Epithelial cell of proximal tubule (primary cell): ENCODE measurements around the gene NECTIN4. TPM values are rescaled to one million over a fixed set of nuclear protein-coding genes. Genes with fewer than 3 reads are reported as not detected.
"Not testable (repeated sequence)": the region's sequence is repeated elsewhere in the genome, so short reads cannot be mapped to it uniquely, and the experiment has no call there.

Experiments
- DNase-seq: peaks from one replicate; pipeline ENCODE4 v3.0.0-alpha.2; 2011; ENCODE audit warnings: low read depth
- H3K4me3 ChIP-seq: 2 replicates; pipeline ENCODE4 v1.5.1; 2011; ENCODE audit warnings: low read depth, mild to moderate bottlenecking, low read length
- CTCF ChIP-seq: conservative IDR thresholded peaks from 2 replicates; pipeline ENCODE4 v1.5.1; 2012; ENCODE audit warnings: low read depth, mild to moderate bottlenecking, low read length
- total RNA-seq: library from RNA; depleted of rRNA; stranded (reverse); fragments of >200 nt; gene quantifications from 2 replicates; pipeline ENCODE4 v1.2.3, GENCODE V29; 2015

The NECTIN4 gene
- total RNA-seq, 1 donor from 2014 or later = 6.1 TPM

- no peak for DNase-seq
- H3K4me3 ChIP-seq = peak within 1 kb of the TSS; percentile 97
- TF ChIP-seq CTCF = peak; percentile 12
Measured at GRCh38 chr1:161038523-161039153, 50.7 kb downstream of the NECTIN4 start, which contains the start of gene TSTD1. Gene TSTD1 (minus strand): TSS chr1:161038964. CDS start chr1:161038889, 75 bp downstream.

- peak overlapping the region; percentile 97 for H3K4me3 ChIP-seq
- no peak for DNase-seq
- TF ChIP-seq CTCF = no peak
Measured at GRCh38 chr1:161037661-161038522, 51.5 kb downstream of the NECTIN4 start.

DNA sequence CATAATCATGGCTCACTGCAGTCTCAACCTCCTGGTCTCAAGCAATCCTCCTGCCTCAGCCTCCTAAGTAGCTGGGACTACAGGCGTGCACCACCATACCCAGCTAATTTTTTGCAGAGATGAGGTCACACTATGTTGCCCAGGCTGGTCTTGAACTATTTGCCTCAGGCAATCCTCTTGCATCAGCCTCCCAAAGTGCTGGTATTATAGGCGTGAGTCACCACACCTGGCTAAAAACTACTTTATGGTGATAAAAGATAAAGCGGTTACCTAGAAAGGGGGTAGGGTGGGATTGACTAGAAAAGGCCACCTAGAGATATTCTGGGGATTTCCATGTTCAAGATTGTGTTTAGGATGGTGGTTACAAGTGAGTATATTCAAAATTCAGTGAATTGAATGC is 55.6 kb downstream of the NECTIN4 start:
- TF ChIP-seq CTCF = no peak
- no peak overlapping the region for H3K4me3 ChIP-seq
- no peak for DNase-seq

DNA sequence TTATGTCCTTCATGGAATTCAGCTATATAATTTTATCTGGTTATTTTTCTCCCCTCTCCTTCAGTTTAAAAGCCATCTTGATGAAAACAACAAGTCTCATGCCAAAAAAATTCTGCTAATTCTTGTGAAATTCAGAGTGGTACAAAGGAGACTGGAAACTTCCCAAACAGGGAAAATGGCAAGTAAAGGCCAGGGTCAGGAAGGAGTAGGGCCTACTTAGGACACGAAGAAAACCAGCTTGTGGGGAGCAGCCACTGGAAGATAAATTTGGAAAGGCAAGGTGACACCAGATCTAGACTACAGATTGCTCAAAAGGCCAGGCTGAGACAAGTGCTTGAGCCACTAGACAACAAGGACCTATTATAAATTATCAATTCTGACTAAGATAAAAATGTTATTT is 56.9 kb downstream of the NECTIN4 start:
- TF ChIP-seq CTCF = no peak
- no peak overlapping the region for H3K4me3 ChIP-seq
- no peak for DNase-seq

GRCh38 chr1:161031874-161032273 is 57.5 kb downstream of the NECTIN4 start:
- TF ChIP-seq CTCF = no peak
- no peak for DNase-seq
- no peak overlapping the region for H3K4me3 ChIP-seq

GRCh38 chr1:161029466-161029865 is 59.9 kb downstream of the NECTIN4 start:
- DNase-seq, H3K4me3 ChIP-seq: not testable (repeated sequence)

DNA sequence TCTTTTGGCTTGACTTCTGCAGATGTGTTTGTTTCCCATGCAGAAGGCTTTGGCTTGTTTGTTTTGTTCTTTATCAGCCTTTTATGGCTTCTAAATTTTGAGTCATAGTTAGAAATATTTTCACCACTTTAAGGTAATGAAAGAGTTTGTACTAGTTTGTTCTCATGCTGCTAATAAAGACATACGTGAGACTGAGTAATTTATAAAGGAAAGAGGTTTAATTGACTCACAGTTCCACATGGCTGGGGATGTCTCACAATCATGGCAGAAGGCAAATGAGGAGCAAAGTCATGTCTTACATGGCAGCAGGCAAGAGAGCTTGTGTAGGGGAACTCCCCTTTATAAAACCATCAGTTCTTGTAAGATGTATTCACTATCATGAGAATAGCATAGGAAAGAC is 62.4 kb downstream of the NECTIN4 start:
- not testable (repeated sequence) for DNase-seq, H3K4me3 ChIP-seq

GRCh38 chr1:161022432-161022831 is 66.9 kb downstream of the NECTIN4 start:
- not testable (repeated sequence) for DNase-seq, H3K4me3 ChIP-seq
